WTC11 (cell line): ENCODE data around the gene KCNG4. TPM values are rescaled to one million over a fixed set of nuclear protein-coding genes. Genes with fewer than 3 reads are reported as not detected.

Experiments used
- ATAC-seq: fragments of 200-7000 bp; cut with Tn5 transposase; 2 replicates; pipeline ENCODE4 v1.10.0; 2021; ENCODE audit warnings: mild to moderate bottlenecking, moderate library complexity
- CTCF ChIA-PET: fragments of 300-600 bp; sonication (Branson Sonifier 250); formaldehyde crosslinking; loops from one replicate; lab custom pipeline; 2021; ENCODE audit warnings: antibody characterized with exemption; lab: Charles Lee
- POLR2A ChIA-PET: fragments of 350-600 bp; sonication (Branson Sonifier 250); formaldehyde crosslinking; loops from one replicate; lab custom pipeline; 2021; ENCODE audit warnings: antibody characterized with exemption; lab: Charles Lee
- DNase-seq: peaks from one replicate; pipeline ENCODE4 v3.0.0; 2021; ENCODE audit warnings: low spot score
- H3K27ac Mint-ChIP-seq: 2 replicates; pipeline ENCODE4 v1.8.0; 2021; ENCODE audit warnings: mixed read lengths
- H3K27me3 Mint-ChIP-seq: 2 replicates; pipeline ENCODE4 v1.8.0; 2021; ENCODE audit warnings: low read depth, mild to moderate bottlenecking, moderate library complexity, mixed read lengths
- H3K36me3 Mint-ChIP-seq: 2 replicates; pipeline ENCODE4 v1.8.0; 2021; ENCODE audit warnings: mixed read lengths
- H3K4me1 Mint-ChIP-seq: 2 replicates; pipeline ENCODE4 v1.8.0; 2022; ENCODE audit warnings: mixed read lengths
- H3K4me3 Mint-ChIP-seq: 2 replicates; pipeline ENCODE4 v1.8.0; 2021; ENCODE audit warnings: mild to moderate bottlenecking, moderate library complexity, mixed read lengths
- H3K9me3 Mint-ChIP-seq: 2 replicates; pipeline ENCODE4 v1.8.0; 2021; ENCODE audit warnings: mixed read lengths
- CREB1 ChIP-seq: sonication (generic); formaldehyde crosslinking; IDR thresholded peaks from 2 replicates; pipeline ENCODE4 v1.8.0; 2023; ENCODE audit warnings: mild to moderate bottlenecking, missing genetic modification reagents
- EMX1 ChIP-seq: fragments of 250-450 bp; sonication (Bioruptor Pico); IDR thresholded peaks from 2 replicates; pipeline ENCODE4 v1.8.0; 2021; ENCODE audit warnings: mild to moderate bottlenecking
- FOXP1 ChIP-seq: sonication (generic); formaldehyde crosslinking; IDR thresholded peaks from 2 replicates; pipeline ENCODE4 v1.8.0; 2022; ENCODE audit warnings: missing genetic modification reagents, mild to moderate bottlenecking, moderate library complexity, borderline replicate concordance
- MYBL2 ChIP-seq: sonication (generic); formaldehyde crosslinking; IDR thresholded peaks from 2 replicates; pipeline ENCODE4 v1.8.1; 2023; ENCODE audit warnings: mild to moderate bottlenecking, moderate library complexity, missing genetic modification reagents
- NR2C2 ChIP-seq: sonication (generic); formaldehyde crosslinking; IDR thresholded peaks from 2 replicates; pipeline ENCODE4 v1.8.0; 2022; ENCODE audit warnings: mild to moderate bottlenecking, missing genetic modification reagents
- OVOL2 ChIP-seq: fragments of 250-450 bp; sonication (Bioruptor Pico); IDR thresholded peaks from 2 replicates; pipeline ENCODE4 v1.9.0; 2021; ENCODE audit warnings: mild to moderate bottlenecking, borderline replicate concordance
- SMAD4 ChIP-seq: sonication (generic); formaldehyde crosslinking; IDR thresholded peaks from 2 replicates; pipeline ENCODE4 v1.8.0; 2022; ENCODE audit warnings: mild to moderate bottlenecking, missing genetic modification reagents
- SP1 ChIP-seq: sonication (generic); formaldehyde crosslinking; conservative IDR thresholded peaks from 2 replicates; pipeline ENCODE4 v1.8.1; 2022; ENCODE audit warnings: missing genetic modification reagents
- ZNF138 ChIP-seq: sonication (generic); formaldehyde crosslinking; conservative IDR thresholded peaks from 2 replicates; pipeline ENCODE4 v1.8.1; 2022; ENCODE audit warnings: mild to moderate bottlenecking, moderate library complexity, missing genetic modification reagents
- total RNA-seq: library from RNA; stranded (reverse); gene quantifications from 3 replicates; pipeline ENCODE4 v1.2.3, GENCODE V29; 2021
- TF ChIP-seq, protein P1 (sequence below): sonication (generic); formaldehyde crosslinking; IDR thresholded peaks from 2 replicates; pipeline ENCODE4 v1.8.1; 2022; ENCODE audit warnings: mild to moderate bottlenecking, moderate library complexity, missing genetic modification reagents
- TF ChIP-seq, protein P2 (sequence below): fragments of 250-450 bp; sonication (Bioruptor Pico); conservative IDR thresholded peaks from 2 replicates; pipeline ENCODE4 v1.9.0; 2021; ENCODE audit warnings: mild to moderate bottlenecking
- TF ChIP-seq, protein P3 (sequence below): fragments of 250-450 bp; sonication (Bioruptor Pico); IDR thresholded peaks from 2 replicates; pipeline ENCODE4 v1.8.0; 2021; ENCODE audit warnings: mild to moderate bottlenecking
- TF ChIP-seq, protein P4 (sequence below): fragments of 250-450 bp; sonication (Bioruptor Pico); IDR thresholded peaks from 2 replicates; pipeline ENCODE4 v1.9.0; 2021; ENCODE audit warnings: mild to moderate bottlenecking
- TF ChIP-seq, protein P5 (sequence below): sonication (generic); formaldehyde crosslinking; IDR thresholded peaks from 2 replicates; pipeline ENCODE4 v1.8.1; 2022; ENCODE audit warnings: mild to moderate bottlenecking, missing genetic modification reagents, moderate library complexity, borderline replicate concordance
- TF ChIP-seq, protein P6 (sequence below): fragments of 200-600 bp; IDR thresholded peaks from 2 replicates; pipeline ENCODE4 v1.8.0; 2022; ENCODE audit warnings: antibody characterized with exemption

The KCNG4 gene
- total RNA-seq, 1 experiment from 2014 or later: not detected

DNA sequence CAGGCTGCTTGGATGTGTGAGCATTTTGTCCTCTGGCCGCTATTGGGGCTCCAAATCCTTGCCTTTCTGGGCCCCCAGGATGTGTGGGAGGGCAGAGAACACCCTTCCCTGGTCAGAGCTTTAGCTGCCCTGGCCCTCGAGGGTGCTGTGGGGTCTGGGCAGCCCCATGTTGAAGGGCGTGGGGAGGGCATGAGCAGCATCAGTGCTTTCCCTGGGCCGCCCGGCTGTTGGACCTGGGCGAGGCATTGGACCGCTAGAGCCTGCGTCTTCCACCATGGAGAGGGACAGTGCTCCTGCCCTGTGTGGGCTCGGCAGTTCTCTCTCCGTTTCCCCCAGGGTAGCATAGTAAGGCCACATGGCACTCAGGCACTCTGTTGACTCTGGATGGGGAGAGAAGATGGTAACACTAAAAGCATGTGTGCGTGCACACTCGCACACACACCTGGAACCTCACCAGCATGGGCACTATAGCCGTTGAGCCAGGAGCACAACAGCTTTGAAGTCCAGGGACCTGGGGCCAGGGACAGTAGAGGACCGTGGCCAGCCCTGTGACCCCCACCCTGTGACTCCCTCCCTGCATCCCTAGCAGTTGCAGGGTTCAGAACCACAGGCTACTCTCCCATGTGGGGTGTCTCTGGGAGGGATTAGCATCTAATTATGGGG lies 42.2 kb downstream of the KCNG4 start (continued):
- TF ChIP-seq, protein P1, sequence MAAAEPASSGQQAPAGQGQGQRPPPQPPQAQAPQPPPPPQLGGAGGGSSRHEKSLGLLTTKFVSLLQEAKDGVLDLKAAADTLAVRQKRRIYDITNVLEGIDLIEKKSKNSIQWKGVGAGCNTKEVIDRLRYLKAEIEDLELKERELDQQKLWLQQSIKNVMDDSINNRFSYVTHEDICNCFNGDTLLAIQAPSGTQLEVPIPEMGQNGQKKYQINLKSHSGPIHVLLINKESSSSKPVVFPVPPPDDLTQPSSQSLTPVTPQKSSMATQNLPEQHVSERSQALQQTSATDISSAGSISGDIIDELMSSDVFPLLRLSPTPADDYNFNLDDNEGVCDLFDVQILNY (CRISPR knock-in tag): no peak
- no peak for TF ChIP-seq SMAD4 (CRISPR knock-in tag)

DNA sequence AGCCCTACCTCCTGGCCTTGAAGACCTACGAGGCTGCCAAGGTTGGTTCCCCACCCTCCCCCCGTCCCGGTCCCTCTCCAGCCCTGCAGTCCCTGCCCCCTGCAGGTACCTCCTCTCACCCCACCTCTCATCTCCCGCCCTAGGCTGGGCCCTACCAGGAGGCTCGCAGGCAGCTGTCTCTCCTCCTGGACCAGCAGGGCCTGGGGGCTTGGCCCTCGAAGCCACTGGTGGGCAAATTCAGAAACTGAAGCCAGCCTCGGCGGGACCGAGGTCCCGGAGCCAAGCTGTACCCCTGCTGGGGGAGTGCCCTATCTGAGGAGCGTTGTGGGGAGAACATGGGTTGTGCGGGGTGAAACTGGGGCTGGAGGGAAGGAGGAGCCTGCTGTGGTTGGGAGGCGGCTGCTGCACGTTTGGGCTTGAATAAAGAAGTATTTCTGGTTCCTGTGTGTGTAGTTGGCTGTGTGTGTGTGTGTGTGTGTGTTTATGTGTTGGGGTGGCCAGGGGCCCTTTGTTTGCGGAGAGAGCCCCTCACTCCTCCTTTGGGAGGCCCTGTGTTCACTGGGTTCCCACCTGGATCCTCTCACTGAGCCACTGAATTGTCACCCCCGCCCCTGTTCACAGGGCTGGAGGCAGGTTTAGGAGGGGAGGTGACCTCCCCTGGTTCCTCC lies 43.0 kb downstream of the KCNG4 start:
- ATAC-seq (peak; percentile 34), DNase-seq (no peak)
- Mint-ChIP-seq H3K9me3 (no peaks in the 10 kb centered on the region), H3K27me3 (no peaks in the 10 kb centered on the region), H3K4me3 (no peak overlapping the region), H3K36me3 (no peaks in the 10 kb centered on the region), H3K4me1 (0 out of 2 replicates have a peak, but pooled peaks cover 3% of the 10 kb centered on the region), H3K27ac (no peak overlapping the region)
- TF ChIP-seq, protein P2, sequence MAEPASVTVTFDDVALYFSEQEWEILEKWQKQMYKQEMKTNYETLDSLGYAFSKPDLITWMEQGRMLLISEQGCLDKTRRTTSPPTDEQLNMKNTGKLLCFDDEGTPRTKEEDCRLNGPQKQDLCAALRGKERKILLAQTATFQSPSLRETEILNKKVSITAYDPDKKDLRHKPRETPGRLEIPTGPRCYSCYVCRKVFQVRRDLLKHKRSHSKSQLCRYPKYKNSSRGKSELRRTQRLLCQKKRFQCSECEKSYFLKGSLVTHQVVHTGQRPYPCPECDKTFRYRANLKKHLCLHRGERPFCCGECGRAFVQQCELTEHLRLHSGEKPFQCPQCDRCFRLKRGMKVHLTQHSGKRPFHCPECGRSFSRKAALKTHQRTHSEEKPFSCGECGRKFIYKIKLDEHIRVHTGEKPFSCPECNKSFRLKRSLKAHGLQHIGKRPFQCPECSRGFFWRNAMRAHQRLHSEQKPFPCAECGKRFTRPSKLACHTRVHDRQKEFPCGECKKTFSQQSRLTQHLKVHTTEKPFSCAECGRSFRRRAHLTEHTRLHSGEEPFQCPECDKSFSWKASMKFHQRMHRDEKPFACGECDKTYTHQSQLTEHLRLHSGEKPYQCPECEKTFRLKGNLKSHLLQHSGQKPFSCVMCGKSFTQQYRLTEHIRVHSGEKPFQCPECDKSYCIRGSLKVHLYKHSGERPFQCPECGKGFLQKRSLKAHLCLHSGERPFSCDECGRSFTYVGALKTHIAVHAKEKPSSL (CRISPR knock-in tag): no peak
- TF ChIP-seq, protein P3, sequence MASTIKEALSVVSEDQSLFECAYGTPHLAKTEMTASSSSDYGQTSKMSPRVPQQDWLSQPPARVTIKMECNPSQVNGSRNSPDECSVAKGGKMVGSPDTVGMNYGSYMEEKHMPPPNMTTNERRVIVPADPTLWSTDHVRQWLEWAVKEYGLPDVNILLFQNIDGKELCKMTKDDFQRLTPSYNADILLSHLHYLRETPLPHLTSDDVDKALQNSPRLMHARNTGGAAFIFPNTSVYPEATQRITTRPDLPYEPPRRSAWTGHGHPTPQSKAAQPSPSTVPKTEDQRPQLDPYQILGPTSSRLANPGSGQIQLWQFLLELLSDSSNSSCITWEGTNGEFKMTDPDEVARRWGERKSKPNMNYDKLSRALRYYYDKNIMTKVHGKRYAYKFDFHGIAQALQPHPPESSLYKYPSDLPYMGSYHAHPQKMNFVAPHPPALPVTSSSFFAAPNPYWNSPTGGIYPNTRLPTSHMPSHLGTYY (CRISPR knock-in tag): no peak
- TF ChIP-seq, protein P4, sequence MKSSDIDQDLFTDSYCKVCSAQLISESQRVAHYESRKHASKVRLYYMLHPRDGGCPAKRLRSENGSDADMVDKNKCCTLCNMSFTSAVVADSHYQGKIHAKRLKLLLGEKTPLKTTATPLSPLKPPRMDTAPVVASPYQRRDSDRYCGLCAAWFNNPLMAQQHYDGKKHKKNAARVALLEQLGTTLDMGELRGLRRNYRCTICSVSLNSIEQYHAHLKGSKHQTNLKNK: no peak
- no peak for TF ChIP-seq OVOL2 (CRISPR knock-in tag)
- TF ChIP-seq, protein P5, sequence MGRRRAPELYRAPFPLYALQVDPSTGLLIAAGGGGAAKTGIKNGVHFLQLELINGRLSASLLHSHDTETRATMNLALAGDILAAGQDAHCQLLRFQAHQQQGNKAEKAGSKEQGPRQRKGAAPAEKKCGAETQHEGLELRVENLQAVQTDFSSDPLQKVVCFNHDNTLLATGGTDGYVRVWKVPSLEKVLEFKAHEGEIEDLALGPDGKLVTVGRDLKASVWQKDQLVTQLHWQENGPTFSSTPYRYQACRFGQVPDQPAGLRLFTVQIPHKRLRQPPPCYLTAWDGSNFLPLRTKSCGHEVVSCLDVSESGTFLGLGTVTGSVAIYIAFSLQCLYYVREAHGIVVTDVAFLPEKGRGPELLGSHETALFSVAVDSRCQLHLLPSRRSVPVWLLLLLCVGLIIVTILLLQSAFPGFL (CRISPR knock-in tag): no peak
- TF ChIP-seq, protein P6, sequence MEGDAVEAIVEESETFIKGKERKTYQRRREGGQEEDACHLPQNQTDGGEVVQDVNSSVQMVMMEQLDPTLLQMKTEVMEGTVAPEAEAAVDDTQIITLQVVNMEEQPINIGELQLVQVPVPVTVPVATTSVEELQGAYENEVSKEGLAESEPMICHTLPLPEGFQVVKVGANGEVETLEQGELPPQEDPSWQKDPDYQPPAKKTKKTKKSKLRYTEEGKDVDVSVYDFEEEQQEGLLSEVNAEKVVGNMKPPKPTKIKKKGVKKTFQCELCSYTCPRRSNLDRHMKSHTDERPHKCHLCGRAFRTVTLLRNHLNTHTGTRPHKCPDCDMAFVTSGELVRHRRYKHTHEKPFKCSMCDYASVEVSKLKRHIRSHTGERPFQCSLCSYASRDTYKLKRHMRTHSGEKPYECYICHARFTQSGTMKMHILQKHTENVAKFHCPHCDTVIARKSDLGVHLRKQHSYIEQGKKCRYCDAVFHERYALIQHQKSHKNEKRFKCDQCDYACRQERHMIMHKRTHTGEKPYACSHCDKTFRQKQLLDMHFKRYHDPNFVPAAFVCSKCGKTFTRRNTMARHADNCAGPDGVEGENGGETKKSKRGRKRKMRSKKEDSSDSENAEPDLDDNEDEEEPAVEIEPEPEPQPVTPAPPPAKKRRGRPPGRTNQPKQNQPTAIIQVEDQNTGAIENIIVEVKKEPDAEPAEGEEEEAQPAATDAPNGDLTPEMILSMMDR: no peak
- TF ChIP-seq MYBL2 (CRISPR knock-in tag): no peak
- TF ChIP-seq SP1 (CRISPR knock-in tag): no peak
- TF ChIP-seq ZNF138 (CRISPR knock-in tag): no peak
- TF ChIP-seq FOXP1 (CRISPR knock-in tag): no peak
- TF ChIP-seq NR2C2 (CRISPR knock-in tag): no peak
- TF ChIP-seq EMX1: no peak
- TF ChIP-seq CREB1: no peak
- ChIA-PET CTCF (interaction anchor here (0.7 to 2.0 kb wide), 3 partner anchors 10 to 240 kb away, joined by 3 to 10 read pairs (median 5); partner anchors contain the start of gene TAF1C), POLR2A (no interaction called here)
